Uterus (tissue), 4 donors: Measurements from ENCODE around the gene LGI1. TPM values are rescaled to one million over a fixed set of nuclear protein-coding genes. Genes with fewer than 3 reads are reported as not detected.

ENCODE experiments used
- DNase-seq, 2 donors: peaks; one replicate each; pipeline ENCODE4 v3.0.0-alpha.2; 2019 to 2020
- H3K27ac ChIP-seq, 2 donors: fragments of 200-600 bp; sonication (generic); 1 replicate in 1 of 2; 2 replicates in 1 of 2; pipeline ENCODE4 v1.5.1; 2016 to 2018
- H3K27me3 ChIP-seq, 2 donors: fragments of 200-600 bp; sonication (generic); one replicate each; pipeline ENCODE4 v1.5.1; 2018 to 2019; ENCODE audit warnings: control low read depth in 1 of 2
- H3K36me3 ChIP-seq, 2 donors: fragments of 200-600 bp; sonication (generic); one replicate each; pipeline ENCODE4 v1.5.1; 2019; ENCODE audit warnings: control low read depth in 1 of 2
- H3K4me1 ChIP-seq, 2 donors: fragments of 200-600 bp; sonication (generic); one replicate each; pipeline ENCODE4 v1.5.1; 2018 to 2019; ENCODE audit warnings: control low read depth in 1 of 2
- H3K4me3 ChIP-seq, 2 donors: fragments of 200-600 bp; sonication (generic); 1 replicate in 1 of 2; 2 replicates in 1 of 2; pipeline ENCODE4 v1.5.1; 2018 to 2019; ENCODE audit warnings: mild to moderate bottlenecking in 1 of 2
- H3K9me3 ChIP-seq, 2 donors: fragments of 200-600 bp; sonication (generic); one replicate each; pipeline ENCODE4 v1.5.1; 2019; ENCODE audit warnings: control low read depth in 1 of 2
- CTCF ChIP-seq, 4 experiments: fragments of 200-600 bp in 2 of 4; fragments of 450-650 bp in 2 of 4; sonication (generic) in 2 of 4; IDR thresholded peaks; one replicate each; pipeline ENCODE4 v1.5.1; 2016 to 2019; ENCODE audit warnings: antibody characterized with exemption in 4 of 4, mild to moderate bottlenecking in 2 of 4, moderate library complexity in 1 of 4
- POLR2A ChIP-seq, 2 donors: fragments of 450-650 bp; IDR thresholded peaks; one replicate each; pipeline ENCODE4 v1.6.1; 2016; ENCODE audit warnings: antibody characterized with exemption in 2 of 2, mild to moderate bottlenecking in 1 of 2, moderate library complexity in 1 of 2
- intact Hi-C: fragments of 100-400 bp; cut with DNase I; formaldehyde crosslinking; loops from one replicate; pipeline ENCODE4 v1.15.1; 2023; ENCODE audit warnings: low total_unique reads
- total RNA-seq, 4 donors: library from RNA; depleted of rRNA in 3 of 4; stranded (reverse); fragments of >200 nt in 3 of 4; gene quantifications; one replicate each; pipeline versions ENCODE4 v1.1.0 to v1.2.4, GENCODE V29; 2014 to 2023
- donor health status: DM: yes; HTN: yes; CAD: no.

Gene LGI1
- total RNA-seq, 4 donors from 2014 or later: 1.4 TPM; not detected in 3

GRCh38 chr10:93796167-93796566 lies 38.4 kb downstream of the LGI1 start:
- H3K27me3 ChIP-seq: no peaks in the 10 kb centered on the region
- DNase-seq: no peak
- intact Hi-C loops: no loop called here
- H3K4me3 ChIP-seq: no peak overlapping the region
- H3K27ac ChIP-seq: no peak overlapping the region
- no peaks in the 10 kb centered on the region for H3K4me1 ChIP-seq
- TF ChIP-seq CTCF (IDR thresholded peaks at IDR 0.05): no peak
- no peak for TF ChIP-seq POLR2A (IDR thresholded peaks at IDR 0.05)
- no peaks in the 10 kb centered on the region for H3K9me3 ChIP-seq
- H3K36me3 ChIP-seq: no peaks in the 10 kb centered on the region

- Histone ChIP-seq H3K36me3 (no peaks in the 10 kb centered on the region), H3K4me1 (no peaks in the 10 kb centered on the region), H3K9me3 (no peaks in the 10 kb centered on the region), H3K27me3 (no peaks in the 10 kb centered on the region), H3K27ac (no peak overlapping the region), H3K4me3 (no peak overlapping the region)
- intact Hi-C loops: no loop called here
- TF ChIP-seq CTCF (IDR thresholded peaks at IDR 0.05): no peak
- no peak for TF ChIP-seq POLR2A (IDR thresholded peaks at IDR 0.05)
- no peak for DNase-seq
Observed at GRCh38 chr10:93797825-93798224, 40.1 kb downstream of the LGI1 start.

DNA sequence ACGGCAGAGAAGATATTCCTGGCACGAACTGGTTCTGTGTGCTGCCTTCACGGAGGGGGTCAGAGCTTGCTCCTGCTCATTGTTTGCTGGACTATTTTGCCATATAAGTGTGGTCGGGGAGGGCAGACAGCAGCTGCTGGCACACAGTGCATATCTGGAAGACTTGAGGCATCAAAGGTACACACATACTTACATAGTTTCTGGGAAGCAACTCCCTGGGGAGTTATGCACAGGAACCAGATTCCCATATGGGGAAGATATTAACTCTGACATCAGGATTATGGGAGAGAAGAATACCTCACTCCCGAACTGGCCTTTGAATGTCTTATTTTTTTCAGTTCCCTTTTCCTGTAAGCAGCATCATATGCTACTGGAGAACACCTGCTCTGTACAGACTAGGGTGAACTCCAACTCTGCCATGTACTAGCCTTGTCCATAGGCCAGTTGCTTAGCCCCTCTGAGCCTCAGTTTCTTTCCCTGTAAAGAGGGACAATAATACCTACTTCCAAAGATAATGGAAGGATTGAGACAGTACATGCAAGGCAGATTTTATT lies 41.5 kb downstream of the LGI1 start:
- H3K27ac ChIP-seq: no peak overlapping the region
- no peaks in the 10 kb centered on the region for H3K4me1 ChIP-seq
- intact Hi-C loops: no loop called here
- no peak for DNase-seq
- no peaks in the 10 kb centered on the region for H3K9me3 ChIP-seq
- TF ChIP-seq POLR2A (IDR thresholded peaks at IDR 0.05) (no peak), CTCF (IDR thresholded peaks at IDR 0.05) (no peak)
- no peaks in the 10 kb centered on the region for H3K36me3 ChIP-seq
- no peak overlapping the region for H3K4me3 ChIP-seq
- no peaks in the 10 kb centered on the region for H3K27me3 ChIP-seq

DNA sequence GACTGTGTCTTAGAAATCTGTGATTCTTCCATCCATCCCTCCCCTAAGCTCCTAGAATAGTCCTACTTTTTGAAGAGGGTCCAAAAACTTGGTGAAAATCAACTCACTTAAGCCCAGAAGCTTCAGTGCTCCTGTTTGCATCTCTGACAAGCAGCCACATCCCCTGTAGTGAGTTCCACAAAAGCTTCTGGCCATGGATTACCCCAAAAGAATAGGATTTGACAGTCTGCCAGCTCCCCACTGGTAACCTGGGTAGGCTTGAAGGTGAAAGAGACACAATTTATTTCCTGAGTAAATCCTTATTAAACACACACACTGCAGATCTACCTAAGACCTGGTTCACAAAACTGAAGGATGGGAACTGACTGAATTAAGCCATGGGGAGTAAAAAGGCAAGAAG lies 46.5 kb downstream of the LGI1 start:
- Histone ChIP-seq H3K9me3 (no peaks in the 10 kb centered on the region), H3K27me3 (no peaks in the 10 kb centered on the region), H3K4me1 (no peaks in the 10 kb centered on the region), H3K4me3 (no peak overlapping the region), H3K36me3 (no peaks in the 10 kb centered on the region), H3K27ac (no peak overlapping the region)
- no peak for DNase-seq
- intact Hi-C loops: no loop called here
- TF ChIP-seq POLR2A (IDR thresholded peaks at IDR 0.05): no peak
- no peak for TF ChIP-seq CTCF (IDR thresholded peaks at IDR 0.05)

GRCh38 chr10:93806903-93807302 lies 49.2 kb downstream of the LGI1 start:
- intact Hi-C loops: no loop called here
- TF ChIP-seq POLR2A (IDR thresholded peaks at IDR 0.05) (no peak), CTCF (IDR thresholded peaks at IDR 0.05) (no peak)
- H3K36me3 ChIP-seq: no peaks in the 10 kb centered on the region
- no peak overlapping the region for H3K4me3 ChIP-seq
- H3K9me3 ChIP-seq: no peaks in the 10 kb centered on the region
- no peaks in the 10 kb centered on the region for H3K27me3 ChIP-seq
- no peak for DNase-seq
- H3K4me1 ChIP-seq: no peaks in the 10 kb centered on the region
- H3K27ac ChIP-seq: no peak overlapping the region
